ENCODE measurements around the gene NOP9.

- TF ChIP-seq, protein P1, sequence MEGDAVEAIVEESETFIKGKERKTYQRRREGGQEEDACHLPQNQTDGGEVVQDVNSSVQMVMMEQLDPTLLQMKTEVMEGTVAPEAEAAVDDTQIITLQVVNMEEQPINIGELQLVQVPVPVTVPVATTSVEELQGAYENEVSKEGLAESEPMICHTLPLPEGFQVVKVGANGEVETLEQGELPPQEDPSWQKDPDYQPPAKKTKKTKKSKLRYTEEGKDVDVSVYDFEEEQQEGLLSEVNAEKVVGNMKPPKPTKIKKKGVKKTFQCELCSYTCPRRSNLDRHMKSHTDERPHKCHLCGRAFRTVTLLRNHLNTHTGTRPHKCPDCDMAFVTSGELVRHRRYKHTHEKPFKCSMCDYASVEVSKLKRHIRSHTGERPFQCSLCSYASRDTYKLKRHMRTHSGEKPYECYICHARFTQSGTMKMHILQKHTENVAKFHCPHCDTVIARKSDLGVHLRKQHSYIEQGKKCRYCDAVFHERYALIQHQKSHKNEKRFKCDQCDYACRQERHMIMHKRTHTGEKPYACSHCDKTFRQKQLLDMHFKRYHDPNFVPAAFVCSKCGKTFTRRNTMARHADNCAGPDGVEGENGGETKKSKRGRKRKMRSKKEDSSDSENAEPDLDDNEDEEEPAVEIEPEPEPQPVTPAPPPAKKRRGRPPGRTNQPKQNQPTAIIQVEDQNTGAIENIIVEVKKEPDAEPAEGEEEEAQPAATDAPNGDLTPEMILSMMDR (IDR thresholded peaks at IDR 0.05; ENCODE audit: insufficient read depth, low read length, poor library complexity, severe bottlenecking) = no peak
- no peak for TF ChIP-seq EZH2phosphoT487 (conservative IDR thresholded peaks at IDR 0.05; ENCODE audit: low read length)
Measured at GRCh38 chr14:24343795-24344660, 44.4 kb downstream of the NOP9 start.

Data from SU-DHL-6 (cell line).